MM.1S (cell line): ENCODE measurements around the gene UGCG.

Experiments
- CTCF ChIP-seq: fragments of 300-600 bp; sonication (generic); IDR thresholded peaks from 2 replicates; pipeline ENCODE4 v1.5.1; 2016; ENCODE audit warnings: antibody characterized with exemption, low read length, mixed read lengths
- EZH2 ChIP-seq: fragments of 300-600 bp; sonication (generic); optimal IDR thresholded peaks from 2 replicates; pipeline ENCODE3; 2017; ENCODE audit warnings: low read depth, mild to moderate bottlenecking, antibody characterized with exemption, low read length, mixed read lengths
- EZH2phosphoT487 ChIP-seq: fragments of 300-600 bp; sonication (generic); IDR thresholded peaks from 2 replicates; pipeline ENCODE4 v1.6.1; 2018; ENCODE audit warnings: antibody characterized with exemption, low read length

GRCh38 chr9:111900858-111901612 lies 4.4 kb downstream of the UGCG start:
- TF ChIP-seq CTCF (no peak), EZH2 (no peak), EZH2phosphoT487 (no peak)
